MM.1S (cell line): ENCODE results near the gene MDGA2.

Experiments
- DNase-seq: peaks from one replicate; pipeline ENCODE4 v3.0.0-alpha.2; 2015
- H2AFZ ChIP-seq: fragments of 300-600 bp; sonication (generic); 2 replicates; pipeline ENCODE4 v1.6.0; 2016; ENCODE audit warnings: antibody characterized with exemption, low read length
- H3F3A ChIP-seq: fragments of 300-600 bp; sonication (generic); 2 replicates; pipeline ENCODE4 v1.6.1; 2016; ENCODE audit warnings: mild to moderate bottlenecking, antibody characterized with exemption, low read length, moderate library complexity, mixed read lengths; ENCODE audit not compliant: insufficient read depth
- H3K27ac ChIP-seq: fragments of 300-600 bp; sonication (generic); 2 replicates; pipeline ENCODE4 v1.5.1; 2016; ENCODE audit warnings: mild to moderate bottlenecking, low read length
- H3K27me3 ChIP-seq: fragments of 300-600 bp; sonication (generic); replicated peaks from 2 replicates; pipeline ENCODE4 v1.6.0; 2016; ENCODE audit warnings: low read length; ENCODE audit not compliant: insufficient read depth
- H3K36me3 ChIP-seq: fragments of 300-600 bp; sonication (generic); replicated peaks from 2 replicates; pipeline ENCODE4 v1.6.1; 2016; ENCODE audit warnings: mild to moderate bottlenecking, low read length, mixed read lengths; ENCODE audit not compliant: insufficient read depth
- H3K4me1 ChIP-seq: fragments of 300-600 bp; sonication (generic); 2 replicates; pipeline ENCODE4 v1.6.1; 2016; ENCODE audit warnings: low read length, mixed read lengths
- H3K4me2 ChIP-seq: fragments of 300-600 bp; sonication (generic); 2 replicates; pipeline ENCODE4 v1.6.0; 2016; ENCODE audit warnings: low read depth, low read length
- H3K4me3 ChIP-seq: fragments of 300-600 bp; sonication (generic); 2 replicates; pipeline ENCODE4 v1.5.1; 2016; ENCODE audit warnings: low read length, mixed read lengths
- H3K79me2 ChIP-seq: fragments of 300-600 bp; sonication (generic); 2 replicates; pipeline ENCODE4 v1.6.1; 2016; ENCODE audit warnings: mixed run types, low read length, mixed read lengths
- H3K9ac ChIP-seq: fragments of 300-600 bp; sonication (generic); 2 replicates; pipeline ENCODE4 v1.6.1; 2016; ENCODE audit warnings: low read length, mixed read lengths
- H3K9me2 ChIP-seq: fragments of 300-600 bp; sonication (generic); replicated peaks from 2 replicates; pipeline ENCODE4 v1.6.1; 2016; ENCODE audit warnings: mild to moderate bottlenecking, low read length, mixed read lengths; ENCODE audit not compliant: insufficient read depth
- H3K9me3 ChIP-seq: fragments of 300-600 bp; sonication (generic); replicated peaks from 2 replicates; pipeline ENCODE4 v1.6.1; 2016; ENCODE audit warnings: mild to moderate bottlenecking, low read length, mixed read lengths; ENCODE audit not compliant: insufficient read depth
- H4K20me1 ChIP-seq: fragments of 300-600 bp; sonication (generic); 2 replicates; pipeline ENCODE4 v1.6.1; 2016; ENCODE audit warnings: mild to moderate bottlenecking, low read length, moderate library complexity, mixed read lengths; ENCODE audit not compliant: insufficient read depth
- EZH2 ChIP-seq: fragments of 300-600 bp; sonication (generic); optimal IDR thresholded peaks from 2 replicates; pipeline ENCODE3; 2017; ENCODE audit warnings: low read depth, mild to moderate bottlenecking, antibody characterized with exemption, low read length, mixed read lengths
- EZH2phosphoT487 ChIP-seq: fragments of 300-600 bp; sonication (generic); IDR thresholded peaks from 2 replicates; pipeline ENCODE4 v1.6.1; 2018; ENCODE audit warnings: antibody characterized with exemption, low read length
- TF ChIP-seq, protein P1 (sequence below): fragments of 300-600 bp; sonication (generic); IDR thresholded peaks from 2 replicates; pipeline ENCODE4 v1.5.1; 2016; ENCODE audit warnings: antibody characterized with exemption, low read length, mixed read lengths

MDGA2 gene

GRCh38 chr14:47541662-47542061 is 133.7 kb downstream of the MDGA2 start:
- Histone ChIP-seq H3K27me3 (no peaks in the 10 kb centered on the region), H3K36me3 (no peaks in the 10 kb centered on the region), H2AFZ (no peak overlapping the region), H3K4me1 (no peaks in the 10 kb centered on the region), H3K9ac (no peak overlapping the region), H3K9me2 (no peaks in the 10 kb centered on the region), H3K27ac (no peak overlapping the region), H4K20me1 (no peaks in the 10 kb centered on the region), H3K79me2 (no peaks in the 10 kb centered on the region), H3K4me3 (no peak overlapping the region), H3K4me2 (no peak overlapping the region), H3F3A (no peaks in the 10 kb centered on the region), H3K9me3 (no peaks in the 10 kb centered on the region)
- TF ChIP-seq EZH2: no peak
- TF ChIP-seq EZH2phosphoT487: no peak
- TF ChIP-seq, protein P1, sequence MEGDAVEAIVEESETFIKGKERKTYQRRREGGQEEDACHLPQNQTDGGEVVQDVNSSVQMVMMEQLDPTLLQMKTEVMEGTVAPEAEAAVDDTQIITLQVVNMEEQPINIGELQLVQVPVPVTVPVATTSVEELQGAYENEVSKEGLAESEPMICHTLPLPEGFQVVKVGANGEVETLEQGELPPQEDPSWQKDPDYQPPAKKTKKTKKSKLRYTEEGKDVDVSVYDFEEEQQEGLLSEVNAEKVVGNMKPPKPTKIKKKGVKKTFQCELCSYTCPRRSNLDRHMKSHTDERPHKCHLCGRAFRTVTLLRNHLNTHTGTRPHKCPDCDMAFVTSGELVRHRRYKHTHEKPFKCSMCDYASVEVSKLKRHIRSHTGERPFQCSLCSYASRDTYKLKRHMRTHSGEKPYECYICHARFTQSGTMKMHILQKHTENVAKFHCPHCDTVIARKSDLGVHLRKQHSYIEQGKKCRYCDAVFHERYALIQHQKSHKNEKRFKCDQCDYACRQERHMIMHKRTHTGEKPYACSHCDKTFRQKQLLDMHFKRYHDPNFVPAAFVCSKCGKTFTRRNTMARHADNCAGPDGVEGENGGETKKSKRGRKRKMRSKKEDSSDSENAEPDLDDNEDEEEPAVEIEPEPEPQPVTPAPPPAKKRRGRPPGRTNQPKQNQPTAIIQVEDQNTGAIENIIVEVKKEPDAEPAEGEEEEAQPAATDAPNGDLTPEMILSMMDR: no peak
- DNase-seq: no peak

DNA sequence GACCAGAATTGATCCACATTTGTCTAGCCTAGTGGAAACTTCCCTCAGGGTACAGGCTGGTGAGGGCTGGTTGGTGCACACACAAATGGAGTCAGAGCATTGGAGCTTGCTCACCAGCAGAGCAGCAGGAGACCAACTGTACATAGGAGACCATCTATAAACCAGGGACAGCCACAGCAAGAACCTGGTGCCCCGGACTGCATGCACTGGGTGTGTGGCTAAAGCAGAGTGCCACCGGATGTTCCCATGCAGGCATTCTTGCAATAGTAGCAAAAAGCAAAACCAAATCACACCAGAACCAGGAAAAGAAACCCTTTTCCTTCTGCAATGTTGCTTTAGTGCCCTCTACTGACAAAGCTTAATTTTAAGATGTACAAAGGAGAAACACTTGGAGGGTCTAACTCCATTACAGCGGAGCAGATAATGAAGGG is 136.4 kb downstream of the MDGA2 start:
- Histone ChIP-seq H3K4me3 (no peak overlapping the region), H3K27ac (no peak overlapping the region), H3K9me2 (no peaks in the 10 kb centered on the region), H4K20me1 (no peaks in the 10 kb centered on the region), H3K9me3 (no peaks in the 10 kb centered on the region), H3K27me3 (no peaks in the 10 kb centered on the region), H3K79me2 (no peaks in the 10 kb centered on the region), H3K4me2 (no peak overlapping the region), H3K4me1 (no peaks in the 10 kb centered on the region), H2AFZ (no peak overlapping the region), H3K9ac (no peak overlapping the region), H3K36me3 (no peaks in the 10 kb centered on the region), H3F3A (no peaks in the 10 kb centered on the region)
- DNase-seq: no peak
- TF ChIP-seq, protein P1: peak; percentile 41
- TF ChIP-seq EZH2: no peak
- no peak for TF ChIP-seq EZH2phosphoT487

DNA sequence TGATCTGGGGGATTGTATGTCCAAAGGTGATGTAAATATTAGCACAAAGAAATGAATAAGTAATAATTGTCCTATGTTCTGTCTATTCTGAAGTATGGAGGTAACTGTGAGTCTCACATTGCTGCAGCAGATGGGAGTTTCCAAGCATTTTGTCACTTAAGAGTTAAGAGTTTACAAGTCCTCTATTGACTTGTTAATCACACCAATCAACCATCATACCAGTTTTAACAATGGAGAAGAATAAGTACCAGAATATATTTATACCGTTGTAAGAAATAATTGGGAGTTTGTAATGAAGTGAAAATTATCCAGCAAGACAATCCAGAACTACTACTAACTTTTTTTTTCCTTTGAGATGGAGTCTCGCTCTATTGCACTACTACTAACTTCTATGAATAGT is 139.1 kb downstream of the MDGA2 start:
- H3F3A ChIP-seq: no peaks in the 10 kb centered on the region
- H3K4me3 ChIP-seq: no peak overlapping the region
- no peaks in the 10 kb centered on the region for H3K9me3 ChIP-seq
- no peaks in the 10 kb centered on the region for H3K36me3 ChIP-seq
- DNase-seq: no peak
- H4K20me1 ChIP-seq: no peaks in the 10 kb centered on the region
- no peak overlapping the region for H2AFZ ChIP-seq
- TF ChIP-seq EZH2 (no peak), EZH2phosphoT487 (no peak)
- TF ChIP-seq, protein P1: no peak
- H3K4me1 ChIP-seq: no peaks in the 10 kb centered on the region
- H3K9me2 ChIP-seq: no peaks in the 10 kb centered on the region
- no peaks in the 10 kb centered on the region for H3K79me2 ChIP-seq
- no peak overlapping the region for H3K27ac ChIP-seq
- H3K4me2 ChIP-seq: no peak overlapping the region
- H3K9ac ChIP-seq: no peak overlapping the region
- H3K27me3 ChIP-seq: no peaks in the 10 kb centered on the region
